Stomach smooth muscle (tissue), 2 donors: Measurements from ENCODE around the gene CDC42EP1.

Experiments used
- H3K27ac ChIP-seq: one replicate; pipeline ENCODE4 v1.7.0; 2013; ENCODE audit warnings: mild to moderate bottlenecking, low read length, inconsistent platforms
- H3K27me3 ChIP-seq, 2 donors: one replicate each; pipeline ENCODE4 v1.7.0; 2013; ENCODE audit warnings: low read length in 2 of 2; ENCODE audit not compliant: insufficient read depth in 2 of 2, control insufficient read depth in 1 of 2
- H3K36me3 ChIP-seq, 2 donors: one replicate each; pipeline ENCODE4 v1.7.0; 2013; ENCODE audit warnings: low read length in 2 of 2; ENCODE audit not compliant: control insufficient read depth in 2 of 2, insufficient read depth in 2 of 2
- H3K4me1 ChIP-seq: one replicate; pipeline ENCODE4 v1.7.0; 2013; ENCODE audit warnings: low read length; ENCODE audit not compliant: control insufficient read depth, insufficient read depth
- H3K4me3 ChIP-seq, 2 donors: one replicate each; pipeline ENCODE4 v1.7.0; 2013; ENCODE audit warnings: low read length in 2 of 2
- H3K9ac ChIP-seq, 2 donors: one replicate each; pipeline ENCODE4 v1.7.0; 2013; ENCODE audit warnings: low read length in 2 of 2, mild to moderate bottlenecking in 1 of 2
- H3K9me3 ChIP-seq, 2 donors: one replicate each; pipeline ENCODE4 v1.7.0; 2013; ENCODE audit warnings: low read length in 2 of 2; ENCODE audit not compliant: control insufficient read depth in 2 of 2
- donor health status: healthy.
- donor health status: Pancreatic carcinoma.

CDC42EP1 gene

GRCh38 chr22:37618072-37618656 is 57.9 kb downstream of the CDC42EP1 start:
- H3K36me3 ChIP-seq = peaks cover 35 to 36% of the 10 kb centered on the region in 2 donors
- no peak overlapping the region for H3K9ac ChIP-seq
- no peak overlapping the region for H3K4me3 ChIP-seq
- H3K27ac ChIP-seq = no peak overlapping the region
- peaks cover 6% of the 10 kb centered on the region for H3K4me1 ChIP-seq
- H3K27me3 ChIP-seq = no peaks in the 10 kb centered on the region
- H3K9me3 ChIP-seq = no peaks in the 10 kb centered on the region

GRCh38 chr22:37618674-37619073 is 58.4 kb downstream of the CDC42EP1 start:
- Histone ChIP-seq H3K27ac (no peak overlapping the region), H3K4me1 (peaks cover 6% of the 10 kb centered on the region), H3K9ac (no peak overlapping the region), H3K36me3 (peaks cover 38 to 39% of the 10 kb centered on the region in 2 donors), H3K4me3 (no peak overlapping the region), H3K27me3 (no peaks in the 10 kb centered on the region), H3K9me3 (no peaks in the 10 kb centered on the region)
